SK-N-SH (cell line): ENCODE results near the gene PCP4.

Experiments used
- JUND ChIP-seq: IDR thresholded peaks from 2 replicates; pipeline ENCODE4 v1.4.0; 2012
- MXI1 ChIP-seq: IDR thresholded peaks from 2 replicates; pipeline ENCODE4 v1.6.1; 2012; ENCODE audit warnings: mild to moderate bottlenecking, low read depth, low read length, improper control_type of control experiment
- NRF1 ChIP-seq: IDR thresholded peaks from 2 replicates; pipeline ENCODE4 v1.6.1; 2012; ENCODE audit warnings: low read depth, mild to moderate bottlenecking, low read length
- TF ChIP-seq, protein P1 (sequence below): fragments of 200-600 bp; sonication (generic); IDR thresholded peaks from 2 replicates; pipeline ENCODE4 v1.6.1; 2017; ENCODE audit warnings: antibody characterized with exemption, mild to moderate bottlenecking, moderate library complexity
- TF ChIP-seq, protein P2 (sequence below): IDR thresholded peaks from 2 replicates; pipeline ENCODE4 v1.4.0; 2012; ENCODE audit warnings: low read depth, borderline replicate concordance
- TF ChIP-seq, protein P3 (sequence below): IDR thresholded peaks from 2 replicates; pipeline ENCODE4 v1.6.1; 2012; ENCODE audit warnings: mild to moderate bottlenecking, low read depth, low read length, moderate library complexity
- TF ChIP-seq, protein P4 (sequence below): IDR thresholded peaks from 2 replicates; pipeline ENCODE4 v1.4.0; 2012; ENCODE audit warnings: low read depth, borderline replicate concordance
- TF ChIP-seq, protein P5 (sequence below): IDR thresholded peaks from 2 replicates; pipeline ENCODE4; 2012

DNA sequence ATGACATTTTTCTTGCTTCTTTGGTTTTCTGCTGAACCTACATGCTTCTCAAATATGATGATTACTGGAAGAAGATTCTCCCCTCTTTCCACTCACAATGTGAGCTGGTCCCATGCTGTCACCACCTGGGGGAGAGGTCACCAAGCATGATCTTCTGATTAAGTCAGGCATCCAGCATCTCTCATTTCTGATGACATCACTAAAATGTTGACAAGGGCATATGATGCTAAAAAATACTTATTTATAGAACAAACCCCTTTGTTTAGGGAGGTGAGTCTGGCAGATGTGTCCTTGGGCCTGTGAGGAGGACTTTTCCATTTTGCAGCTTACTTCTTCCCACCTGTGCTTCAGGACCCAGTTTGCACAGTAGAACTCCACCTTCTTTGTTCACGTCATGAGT lies 42.0 kb upstream of the PCP4 start:
- TF ChIP-seq, protein P1, sequence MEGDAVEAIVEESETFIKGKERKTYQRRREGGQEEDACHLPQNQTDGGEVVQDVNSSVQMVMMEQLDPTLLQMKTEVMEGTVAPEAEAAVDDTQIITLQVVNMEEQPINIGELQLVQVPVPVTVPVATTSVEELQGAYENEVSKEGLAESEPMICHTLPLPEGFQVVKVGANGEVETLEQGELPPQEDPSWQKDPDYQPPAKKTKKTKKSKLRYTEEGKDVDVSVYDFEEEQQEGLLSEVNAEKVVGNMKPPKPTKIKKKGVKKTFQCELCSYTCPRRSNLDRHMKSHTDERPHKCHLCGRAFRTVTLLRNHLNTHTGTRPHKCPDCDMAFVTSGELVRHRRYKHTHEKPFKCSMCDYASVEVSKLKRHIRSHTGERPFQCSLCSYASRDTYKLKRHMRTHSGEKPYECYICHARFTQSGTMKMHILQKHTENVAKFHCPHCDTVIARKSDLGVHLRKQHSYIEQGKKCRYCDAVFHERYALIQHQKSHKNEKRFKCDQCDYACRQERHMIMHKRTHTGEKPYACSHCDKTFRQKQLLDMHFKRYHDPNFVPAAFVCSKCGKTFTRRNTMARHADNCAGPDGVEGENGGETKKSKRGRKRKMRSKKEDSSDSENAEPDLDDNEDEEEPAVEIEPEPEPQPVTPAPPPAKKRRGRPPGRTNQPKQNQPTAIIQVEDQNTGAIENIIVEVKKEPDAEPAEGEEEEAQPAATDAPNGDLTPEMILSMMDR = no peak
- TF ChIP-seq NRF1 = no peak
- TF ChIP-seq, protein P2, sequence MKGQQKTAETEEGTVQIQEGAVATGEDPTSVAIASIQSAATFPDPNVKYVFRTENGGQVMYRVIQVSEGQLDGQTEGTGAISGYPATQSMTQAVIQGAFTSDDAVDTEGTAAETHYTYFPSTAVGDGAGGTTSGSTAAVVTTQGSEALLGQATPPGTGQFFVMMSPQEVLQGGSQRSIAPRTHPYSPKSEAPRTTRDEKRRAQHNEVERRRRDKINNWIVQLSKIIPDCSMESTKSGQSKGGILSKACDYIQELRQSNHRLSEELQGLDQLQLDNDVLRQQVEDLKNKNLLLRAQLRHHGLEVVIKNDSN = no peak
- TF ChIP-seq, protein P3, sequence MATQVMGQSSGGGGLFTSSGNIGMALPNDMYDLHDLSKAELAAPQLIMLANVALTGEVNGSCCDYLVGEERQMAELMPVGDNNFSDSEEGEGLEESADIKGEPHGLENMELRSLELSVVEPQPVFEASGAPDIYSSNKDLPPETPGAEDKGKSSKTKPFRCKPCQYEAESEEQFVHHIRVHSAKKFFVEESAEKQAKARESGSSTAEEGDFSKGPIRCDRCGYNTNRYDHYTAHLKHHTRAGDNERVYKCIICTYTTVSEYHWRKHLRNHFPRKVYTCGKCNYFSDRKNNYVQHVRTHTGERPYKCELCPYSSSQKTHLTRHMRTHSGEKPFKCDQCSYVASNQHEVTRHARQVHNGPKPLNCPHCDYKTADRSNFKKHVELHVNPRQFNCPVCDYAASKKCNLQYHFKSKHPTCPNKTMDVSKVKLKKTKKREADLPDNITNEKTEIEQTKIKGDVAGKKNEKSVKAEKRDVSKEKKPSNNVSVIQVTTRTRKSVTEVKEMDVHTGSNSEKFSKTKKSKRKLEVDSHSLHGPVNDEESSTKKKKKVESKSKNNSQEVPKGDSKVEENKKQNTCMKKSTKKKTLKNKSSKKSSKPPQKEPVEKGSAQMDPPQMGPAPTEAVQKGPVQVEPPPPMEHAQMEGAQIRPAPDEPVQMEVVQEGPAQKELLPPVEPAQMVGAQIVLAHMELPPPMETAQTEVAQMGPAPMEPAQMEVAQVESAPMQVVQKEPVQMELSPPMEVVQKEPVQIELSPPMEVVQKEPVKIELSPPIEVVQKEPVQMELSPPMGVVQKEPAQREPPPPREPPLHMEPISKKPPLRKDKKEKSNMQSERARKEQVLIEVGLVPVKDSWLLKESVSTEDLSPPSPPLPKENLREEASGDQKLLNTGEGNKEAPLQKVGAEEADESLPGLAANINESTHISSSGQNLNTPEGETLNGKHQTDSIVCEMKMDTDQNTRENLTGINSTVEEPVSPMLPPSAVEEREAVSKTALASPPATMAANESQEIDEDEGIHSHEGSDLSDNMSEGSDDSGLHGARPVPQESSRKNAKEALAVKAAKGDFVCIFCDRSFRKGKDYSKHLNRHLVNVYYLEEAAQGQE = no peak
- TF ChIP-seq, protein P4, sequence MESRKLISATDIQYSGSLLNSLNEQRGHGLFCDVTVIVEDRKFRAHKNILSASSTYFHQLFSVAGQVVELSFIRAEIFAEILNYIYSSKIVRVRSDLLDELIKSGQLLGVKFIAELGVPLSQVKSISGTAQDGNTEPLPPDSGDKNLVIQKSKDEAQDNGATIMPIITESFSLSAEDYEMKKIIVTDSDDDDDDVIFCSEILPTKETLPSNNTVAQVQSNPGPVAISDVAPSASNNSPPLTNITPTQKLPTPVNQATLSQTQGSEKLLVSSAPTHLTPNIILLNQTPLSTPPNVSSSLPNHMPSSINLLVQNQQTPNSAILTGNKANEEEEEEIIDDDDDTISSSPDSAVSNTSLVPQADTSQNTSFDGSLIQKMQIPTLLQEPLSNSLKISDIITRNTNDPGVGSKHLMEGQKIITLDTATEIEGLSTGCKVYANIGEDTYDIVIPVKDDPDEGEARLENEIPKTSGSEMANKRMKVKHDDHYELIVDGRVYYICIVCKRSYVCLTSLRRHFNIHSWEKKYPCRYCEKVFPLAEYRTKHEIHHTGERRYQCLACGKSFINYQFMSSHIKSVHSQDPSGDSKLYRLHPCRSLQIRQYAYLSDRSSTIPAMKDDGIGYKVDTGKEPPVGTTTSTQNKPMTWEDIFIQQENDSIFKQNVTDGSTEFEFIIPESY = no peak
- TF ChIP-seq JUND = no peak
- TF ChIP-seq, protein P5, sequence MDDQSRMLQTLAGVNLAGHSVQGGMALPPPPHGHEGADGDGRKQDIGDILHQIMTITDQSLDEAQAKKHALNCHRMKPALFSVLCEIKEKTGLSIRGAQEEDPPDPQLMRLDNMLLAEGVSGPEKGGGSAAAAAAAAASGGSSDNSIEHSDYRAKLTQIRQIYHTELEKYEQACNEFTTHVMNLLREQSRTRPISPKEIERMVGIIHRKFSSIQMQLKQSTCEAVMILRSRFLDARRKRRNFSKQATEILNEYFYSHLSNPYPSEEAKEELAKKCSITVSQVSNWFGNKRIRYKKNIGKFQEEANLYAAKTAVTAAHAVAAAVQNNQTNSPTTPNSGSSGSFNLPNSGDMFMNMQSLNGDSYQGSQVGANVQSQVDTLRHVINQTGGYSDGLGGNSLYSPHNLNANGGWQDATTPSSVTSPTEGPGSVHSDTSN = no peak
- no peak for TF ChIP-seq MXI1
